HG03108 (cell line): ENCODE measurements around the gene TMEM144.

ENCODE experiments used
- ATAC-seq: cut with Tn5 transposase; IDR thresholded peaks from one replicate; pipeline ENCODE4 v1.9.1; 2021; ENCODE audit warnings: moderate library complexity; ENCODE audit not compliant: unreplicated experiment

TMEM144 gene

DNA sequence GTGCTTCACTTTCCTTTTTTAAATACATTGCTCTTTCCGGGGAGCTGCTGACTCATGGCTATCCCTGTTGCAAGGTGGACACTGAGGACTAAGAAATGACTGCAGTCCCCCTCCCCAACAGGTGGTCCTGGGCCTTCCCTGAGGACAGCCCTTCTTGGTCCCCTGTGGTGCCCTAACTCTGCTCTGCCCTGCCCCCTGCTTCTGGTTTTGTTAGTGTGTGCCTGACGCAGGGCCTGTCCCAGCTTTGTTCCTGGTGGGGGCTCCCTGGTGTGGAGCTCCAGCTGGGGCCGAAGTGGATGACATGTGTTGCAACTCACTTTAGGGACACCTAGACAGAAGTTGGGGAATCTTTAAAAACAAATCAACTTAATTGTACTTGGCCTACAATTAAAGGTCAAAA is 81.9 kb downstream of the TMEM144 start:
- no peak for ATAC-seq

DNA sequence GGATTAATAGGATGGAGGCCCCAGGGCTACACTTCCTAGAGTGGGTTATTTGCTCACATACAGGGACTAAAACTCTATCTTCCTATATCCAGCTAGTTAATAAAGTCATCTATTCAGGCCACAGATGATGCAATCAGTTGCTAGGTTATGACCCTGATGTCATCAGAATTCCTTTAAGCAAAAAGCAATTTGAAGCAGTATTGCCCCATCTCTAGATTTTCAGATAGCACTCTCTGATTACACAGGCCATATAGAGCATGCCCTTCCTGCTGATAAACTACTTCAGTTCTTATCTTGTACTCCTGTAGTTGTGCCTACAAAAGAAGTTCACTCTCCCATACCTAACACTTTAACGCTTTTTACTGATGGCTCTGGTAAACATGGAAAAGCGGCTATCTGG is 84.8 kb downstream of the TMEM144 start:
- ATAC-seq: no peak

GRCh38 chr4:158297866-158298265 is 87.6 kb downstream of the TMEM144 start:
- no peak for ATAC-seq

DNA sequence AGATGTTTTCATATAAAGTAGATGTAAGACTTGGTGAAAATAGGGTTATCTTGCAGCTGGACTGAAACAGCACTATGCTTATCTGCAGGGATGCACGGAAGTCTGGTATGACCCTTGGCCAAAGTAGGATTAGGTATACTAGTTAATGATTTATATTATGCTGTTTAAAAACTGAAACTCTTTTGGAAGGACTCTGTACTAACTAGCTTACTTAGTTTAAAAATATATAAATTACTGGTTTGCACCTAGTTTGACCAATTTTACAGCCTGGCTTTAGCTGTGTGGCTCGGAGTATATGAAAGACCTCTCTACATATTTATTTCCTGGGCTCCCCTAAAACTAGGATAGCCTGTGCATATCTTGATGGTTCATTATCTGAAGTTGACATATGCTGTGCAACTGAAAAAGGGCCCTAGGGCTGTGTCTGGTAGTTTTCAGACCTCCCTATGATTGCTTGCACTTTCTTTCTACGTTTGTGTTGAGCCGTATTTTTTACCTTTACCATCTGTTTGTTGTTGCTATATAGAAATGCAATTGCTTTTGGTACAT is 89.2 kb downstream of the TMEM144 start:
- no peak for ATAC-seq

- ATAC-seq: no peak
Observed at GRCh38 chr4:158300012-158300411, 89.7 kb downstream of the TMEM144 start.

- no peak for ATAC-seq
Observed at GRCh38 chr4:158302076-158302866, 92.0 kb downstream of the TMEM144 start.

- no peak for ATAC-seq
Observed at GRCh38 chr4:158304694-158305093, 94.4 kb downstream of the TMEM144 start.
